ENCODE measurements around the gene ME3.

DNA sequence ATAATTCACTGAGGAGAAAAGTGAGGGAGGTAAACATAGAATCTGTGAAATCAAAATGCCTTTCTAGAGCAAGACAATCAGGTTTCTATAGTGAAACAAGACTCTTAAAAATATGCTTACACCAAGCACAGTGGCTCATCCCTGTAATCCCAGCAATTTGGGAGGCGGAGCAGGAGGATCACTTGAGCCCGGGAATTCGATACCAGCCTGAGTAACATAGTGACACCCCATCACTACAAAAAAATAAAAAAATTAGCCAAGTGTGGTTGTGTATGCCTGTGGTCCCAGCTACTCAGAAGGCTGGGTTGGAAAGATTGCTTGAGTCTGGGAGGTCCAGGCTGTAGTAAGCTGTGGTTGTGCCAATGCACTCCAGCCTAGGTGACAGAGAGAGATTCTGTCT, 43.2 kb upstream of the ME3 start:
- TF ChIP-seq POLR2AphosphoS5 (IDR thresholded peaks at IDR 0.05; ENCODE audit: low read depth, low read length) (no peak), FOXP2 (optimal IDR thresholded peaks at IDR 0.05; ENCODE audit: borderline replicate concordance, extremely low read depth, extremely low read length, insufficient read depth) (no peak)
- TF ChIP-seq, protein P1, sequence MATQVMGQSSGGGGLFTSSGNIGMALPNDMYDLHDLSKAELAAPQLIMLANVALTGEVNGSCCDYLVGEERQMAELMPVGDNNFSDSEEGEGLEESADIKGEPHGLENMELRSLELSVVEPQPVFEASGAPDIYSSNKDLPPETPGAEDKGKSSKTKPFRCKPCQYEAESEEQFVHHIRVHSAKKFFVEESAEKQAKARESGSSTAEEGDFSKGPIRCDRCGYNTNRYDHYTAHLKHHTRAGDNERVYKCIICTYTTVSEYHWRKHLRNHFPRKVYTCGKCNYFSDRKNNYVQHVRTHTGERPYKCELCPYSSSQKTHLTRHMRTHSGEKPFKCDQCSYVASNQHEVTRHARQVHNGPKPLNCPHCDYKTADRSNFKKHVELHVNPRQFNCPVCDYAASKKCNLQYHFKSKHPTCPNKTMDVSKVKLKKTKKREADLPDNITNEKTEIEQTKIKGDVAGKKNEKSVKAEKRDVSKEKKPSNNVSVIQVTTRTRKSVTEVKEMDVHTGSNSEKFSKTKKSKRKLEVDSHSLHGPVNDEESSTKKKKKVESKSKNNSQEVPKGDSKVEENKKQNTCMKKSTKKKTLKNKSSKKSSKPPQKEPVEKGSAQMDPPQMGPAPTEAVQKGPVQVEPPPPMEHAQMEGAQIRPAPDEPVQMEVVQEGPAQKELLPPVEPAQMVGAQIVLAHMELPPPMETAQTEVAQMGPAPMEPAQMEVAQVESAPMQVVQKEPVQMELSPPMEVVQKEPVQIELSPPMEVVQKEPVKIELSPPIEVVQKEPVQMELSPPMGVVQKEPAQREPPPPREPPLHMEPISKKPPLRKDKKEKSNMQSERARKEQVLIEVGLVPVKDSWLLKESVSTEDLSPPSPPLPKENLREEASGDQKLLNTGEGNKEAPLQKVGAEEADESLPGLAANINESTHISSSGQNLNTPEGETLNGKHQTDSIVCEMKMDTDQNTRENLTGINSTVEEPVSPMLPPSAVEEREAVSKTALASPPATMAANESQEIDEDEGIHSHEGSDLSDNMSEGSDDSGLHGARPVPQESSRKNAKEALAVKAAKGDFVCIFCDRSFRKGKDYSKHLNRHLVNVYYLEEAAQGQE (IDR thresholded peaks at IDR 0.05; ENCODE audit: insufficient read depth in 1 of 2, low read depth in 2 of 2, low read length in 2 of 2): no peak

All from PFSK-1 (cell line).